Measurements from ENCODE around the gene NFIA. TPM values are rescaled to one million over a fixed set of nuclear protein-coding genes. Genes with fewer than 3 reads are reported as not detected.
A peak's percentile ranks its signal among the peaks of the same experiment; 100 is the strongest.

The NFIA gene
- total and polyA plus RNA-seq, 2 of the 13 experiments (the other 11 are each of a cell fraction or from before 2014, with no cell fraction given): 14.7 to 28.5 TPM

GRCh38 chr1:61081686-61082310 is 563 bp upstream of the NFIA start (continued):
- TF ChIP-seq ZNF616 (CRISPR knock-in tag; IDR thresholded peaks at IDR 0.05; ENCODE audit: low read depth) (no peak), ZNF556 (CRISPR knock-in tag; IDR thresholded peaks at IDR 0.05; ENCODE audit: borderline replicate concordance) (peak; percentile 56; the same call in 1 of the 2 replicates), SALL2 (CRISPR knock-in tag; IDR thresholded peaks at IDR 0.05) (no peak), POLR2G (IDR thresholded peaks at IDR 0.05; ENCODE audit: low read depth, low read length) (no peak; the same call in 1 of the 2 replicates), NR0B2 (CRISPR knock-in tag; IDR thresholded peaks at IDR 0.05) (no peak), ZNF343 (CRISPR knock-in tag; IDR thresholded peaks at IDR 0.05) (no peak), ZZZ3 (CRISPR knock-in tag; IDR thresholded peaks at IDR 0.05; ENCODE audit: borderline replicate concordance) (no peak), TGIF2 (CRISPR knock-in tag; IDR thresholded peaks at IDR 0.05) (no peak), ZNF674 (CRISPR knock-in tag; IDR thresholded peaks at IDR 0.05; ENCODE audit: low read depth) (no peak), ZKSCAN1 (IDR thresholded peaks at IDR 0.05; ENCODE audit: low read length) (no peak), ZMYM3 (CRISPR knock-in tag; IDR thresholded peaks at IDR 0.05) (no peak), ZBTB2 (CRISPR knock-in tag; IDR thresholded peaks at IDR 0.05; ENCODE audit: low read depth) (no peak; the same call in 1 of the 2 replicates), HES4 (CRISPR knock-in tag; IDR thresholded peaks at IDR 0.05; ENCODE audit: borderline replicate concordance) (no peak), ZNF672 (CRISPR knock-in tag; IDR thresholded peaks at IDR 0.05) (no peak), IKZF4 (CRISPR knock-in tag; IDR thresholded peaks at IDR 0.05; ENCODE audit: borderline replicate concordance, low read depth, not compliant biosample characterization) (no peak), CHD4 (IDR thresholded peaks at IDR 0.05; ENCODE audit: borderline replicate concordance, low read length) (no peak), ZNF691 (CRISPR knock-in tag; IDR thresholded peaks at IDR 0.05; ENCODE audit: borderline replicate concordance, low read depth) (no peak), ZNF235 (CRISPR knock-in tag; IDR thresholded peaks at IDR 0.05; ENCODE audit: borderline replicate concordance) (no peak), NRL (CRISPR knock-in tag; IDR thresholded peaks at IDR 0.05; ENCODE audit: borderline replicate concordance) (no peak), JUND (CRISPR knock-in tag; IDR thresholded peaks at IDR 0.05) (no peak), TFE3 (CRISPR knock-in tag; IDR thresholded peaks at IDR 0.05) (no peak), SIN3B (IDR thresholded peaks at IDR 0.05; ENCODE audit: low read length) (no peak), ZNF20 (CRISPR knock-in tag; IDR thresholded peaks at IDR 0.05) (no peak), NFE2L2 (IDR thresholded peaks at IDR 0.05; ENCODE audit: low read length) (no peak)
